Measurements from ENCODE around the gene ODC1.

The ODC1 gene

GRCh38 chr2:10399358-10399757 lies 48.8 kb downstream of the ODC1 start:
- Histone ChIP-seq H3K36me3 (ENCODE audit: low read length) (no peaks in the 10 kb centered on the region), H2AFZ (ENCODE audit: low read depth, low read length, severe bottlenecking) (no peak overlapping the region), H3K4me2 (ENCODE audit: low read depth, low read length, poor library complexity, severe bottlenecking) (no peak overlapping the region), H3K79me2 (ENCODE audit: insufficient read depth, low read length) (no peaks in the 10 kb centered on the region), H3K9me3 (ENCODE audit: insufficient read depth, low read length) (no peaks in the 10 kb centered on the region), H3F3A (ENCODE audit: insufficient read depth) (no peaks in the 10 kb centered on the region), H3K9ac (ENCODE audit: low read length) (no peak overlapping the region), H3K27ac (ENCODE audit: low read depth, low read length) (no peak overlapping the region), H4K20me1 (ENCODE audit: low read depth, low read length) (no peaks in the 10 kb centered on the region), H3K4me3 (ENCODE audit: insufficient read depth, low read length, poor library complexity, severe bottlenecking) (no peak overlapping the region), H3K27me3 (ENCODE audit: low read length) (no peaks in the 10 kb centered on the region), H3K9me2 (replicated peaks; ENCODE audit: insufficient read depth, low read length) (no peaks in the 10 kb centered on the region)
- TF ChIP-seq, protein P1, sequence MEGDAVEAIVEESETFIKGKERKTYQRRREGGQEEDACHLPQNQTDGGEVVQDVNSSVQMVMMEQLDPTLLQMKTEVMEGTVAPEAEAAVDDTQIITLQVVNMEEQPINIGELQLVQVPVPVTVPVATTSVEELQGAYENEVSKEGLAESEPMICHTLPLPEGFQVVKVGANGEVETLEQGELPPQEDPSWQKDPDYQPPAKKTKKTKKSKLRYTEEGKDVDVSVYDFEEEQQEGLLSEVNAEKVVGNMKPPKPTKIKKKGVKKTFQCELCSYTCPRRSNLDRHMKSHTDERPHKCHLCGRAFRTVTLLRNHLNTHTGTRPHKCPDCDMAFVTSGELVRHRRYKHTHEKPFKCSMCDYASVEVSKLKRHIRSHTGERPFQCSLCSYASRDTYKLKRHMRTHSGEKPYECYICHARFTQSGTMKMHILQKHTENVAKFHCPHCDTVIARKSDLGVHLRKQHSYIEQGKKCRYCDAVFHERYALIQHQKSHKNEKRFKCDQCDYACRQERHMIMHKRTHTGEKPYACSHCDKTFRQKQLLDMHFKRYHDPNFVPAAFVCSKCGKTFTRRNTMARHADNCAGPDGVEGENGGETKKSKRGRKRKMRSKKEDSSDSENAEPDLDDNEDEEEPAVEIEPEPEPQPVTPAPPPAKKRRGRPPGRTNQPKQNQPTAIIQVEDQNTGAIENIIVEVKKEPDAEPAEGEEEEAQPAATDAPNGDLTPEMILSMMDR (IDR thresholded peaks at IDR 0.05; ENCODE audit: insufficient read depth, low read length, poor library complexity, severe bottlenecking): no peak

DNA sequence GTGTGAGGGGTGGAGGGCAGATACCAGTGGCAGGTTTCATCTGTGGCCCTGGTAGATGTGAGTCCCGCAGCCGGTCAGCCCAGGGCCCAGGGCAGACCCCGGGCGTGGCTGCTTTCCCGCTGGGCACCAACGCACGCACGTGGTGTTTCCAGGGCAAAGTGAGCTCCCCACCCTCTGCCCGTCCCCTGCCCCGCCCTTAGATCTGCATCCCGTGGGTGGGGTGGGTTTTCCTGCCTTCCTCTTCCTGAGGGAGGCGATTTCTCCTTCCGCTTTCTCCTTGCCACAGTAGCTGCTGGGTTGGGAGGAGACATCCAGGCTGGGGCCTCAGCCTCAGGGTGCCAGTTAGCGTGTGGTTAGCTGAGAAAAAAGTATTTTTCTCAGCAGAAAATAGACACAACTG lies 49.6 kb downstream of the ODC1 start:
- no peak for TF ChIP-seq EZH2phosphoT487 (conservative IDR thresholded peaks at IDR 0.05; ENCODE audit: low read length)
- TF ChIP-seq, protein P1 (IDR thresholded peaks at IDR 0.05; ENCODE audit: insufficient read depth, low read length, poor library complexity, severe bottlenecking): no peak
- Histone ChIP-seq H3K36me3 (ENCODE audit: low read length) (no peaks in the 10 kb centered on the region), H3K4me3 (ENCODE audit: insufficient read depth, low read length, poor library complexity, severe bottlenecking) (no peak overlapping the region), H3K9ac (ENCODE audit: low read length) (no peak overlapping the region), H4K20me1 (ENCODE audit: low read depth, low read length) (no peaks in the 10 kb centered on the region), H3K27ac (ENCODE audit: low read depth, low read length) (no peak overlapping the region), H3K27me3 (ENCODE audit: low read length) (no peaks in the 10 kb centered on the region), H3K4me2 (ENCODE audit: low read depth, low read length, poor library complexity, severe bottlenecking) (no peak overlapping the region), H2AFZ (ENCODE audit: low read depth, low read length, severe bottlenecking) (no peak overlapping the region), H3F3A (ENCODE audit: insufficient read depth) (no peaks in the 10 kb centered on the region), H3K9me2 (replicated peaks; ENCODE audit: insufficient read depth, low read length) (no peaks in the 10 kb centered on the region), H3K79me2 (ENCODE audit: insufficient read depth, low read length) (no peaks in the 10 kb centered on the region), H3K9me3 (ENCODE audit: insufficient read depth, low read length) (no peaks in the 10 kb centered on the region)

GRCh38 chr2:10397878-10398277 lies 50.2 kb downstream of the ODC1 start:
- no peak overlapping the region for H3K27ac ChIP-seq (ENCODE audit: low read depth, low read length)
- no peaks in the 10 kb centered on the region for H3K27me3 ChIP-seq (ENCODE audit: low read length)
- H3K9me3 ChIP-seq (ENCODE audit: insufficient read depth, low read length): no peaks in the 10 kb centered on the region
- TF ChIP-seq, protein P1 (IDR thresholded peaks at IDR 0.05; ENCODE audit: insufficient read depth, low read length, poor library complexity, severe bottlenecking): no peak
- no peak for TF ChIP-seq EZH2phosphoT487 (conservative IDR thresholded peaks at IDR 0.05; ENCODE audit: low read length)
- no peak overlapping the region for H3K9ac ChIP-seq (ENCODE audit: low read length)
- no peaks in the 10 kb centered on the region for H3K36me3 ChIP-seq (ENCODE audit: low read length)
- H3K4me3 ChIP-seq (ENCODE audit: insufficient read depth, low read length, poor library complexity, severe bottlenecking): no peak overlapping the region
- no peak overlapping the region for H2AFZ ChIP-seq (ENCODE audit: low read depth, low read length, severe bottlenecking)
- no peaks in the 10 kb centered on the region for H3F3A ChIP-seq (ENCODE audit: insufficient read depth)
- no peaks in the 10 kb centered on the region for H4K20me1 ChIP-seq (ENCODE audit: low read depth, low read length)
- H3K9me2 ChIP-seq (replicated peaks; ENCODE audit: insufficient read depth, low read length): no peaks in the 10 kb centered on the region
- H3K4me2 ChIP-seq (ENCODE audit: low read depth, low read length, poor library complexity, severe bottlenecking): no peak overlapping the region
- no peaks in the 10 kb centered on the region for H3K79me2 ChIP-seq (ENCODE audit: insufficient read depth, low read length)

All from SU-DHL-6 (cell line).